Endothelial cell of hepatic sinusoid (primary cell): ENCODE measurements around the gene DNASE1L1.

Source experiments
- in situ Hi-C: cut with HindIII; loops from 2 replicates; pipeline ENCODE4 v1.10.0; 2017; ENCODE audit warnings: low sequenced_read_pairs

DNASE1L1 gene

GRCh38 chrX:154384284-154384892, 24.7 kb downstream of the DNASE1L1 start:
- in situ Hi-C loops, result no loop called here

DNA sequence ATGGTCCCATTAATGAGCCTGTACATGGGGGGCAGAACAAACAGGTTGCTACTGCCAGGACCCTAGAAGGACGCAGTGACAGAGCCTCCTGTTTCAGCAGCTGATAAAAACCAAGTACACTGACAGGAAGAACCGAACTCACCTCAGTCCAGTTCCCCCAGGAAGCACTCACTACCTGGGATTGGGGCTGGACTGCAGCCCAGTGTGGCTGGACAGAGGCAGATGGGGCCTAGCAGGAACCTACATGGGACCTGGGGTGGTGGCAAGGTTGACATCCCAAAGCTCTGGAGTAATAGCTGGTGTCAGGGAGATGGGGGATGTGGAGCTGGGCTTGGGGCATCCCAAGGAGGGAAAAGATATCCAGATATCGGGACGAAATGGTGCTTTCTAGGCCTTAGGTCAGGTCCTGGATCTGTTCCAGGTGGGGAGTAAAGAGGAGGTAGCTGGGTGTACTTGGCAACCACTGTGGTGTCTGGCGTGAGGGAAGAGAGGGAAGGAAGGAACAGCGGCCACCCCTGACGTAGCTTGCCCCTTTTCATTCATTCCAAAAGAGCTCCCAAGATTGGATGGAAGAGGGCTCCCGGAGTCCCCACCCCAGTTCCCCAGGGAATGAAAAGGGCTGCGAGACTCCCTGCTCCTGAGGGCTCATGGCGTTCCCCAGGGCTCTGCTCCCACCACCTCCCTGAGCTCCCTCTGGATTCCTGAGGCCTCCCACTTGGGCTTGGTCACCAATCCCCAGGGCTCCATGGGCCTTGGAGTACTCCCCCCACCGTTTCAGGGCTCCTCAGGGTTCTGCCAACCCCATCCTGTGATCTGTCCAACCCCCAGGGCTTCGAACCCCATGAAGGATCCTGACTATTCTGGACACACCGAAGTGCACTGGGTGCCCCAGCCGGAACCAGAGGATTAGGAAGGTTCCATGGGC, 25.4 kb downstream of the DNASE1L1 start:
- in situ Hi-C loops, result no loop called here

GRCh38 chrX:154382483-154383069, 26.5 kb downstream of the DNASE1L1 start:
- in situ Hi-C loops, result no loop called here

DNA sequence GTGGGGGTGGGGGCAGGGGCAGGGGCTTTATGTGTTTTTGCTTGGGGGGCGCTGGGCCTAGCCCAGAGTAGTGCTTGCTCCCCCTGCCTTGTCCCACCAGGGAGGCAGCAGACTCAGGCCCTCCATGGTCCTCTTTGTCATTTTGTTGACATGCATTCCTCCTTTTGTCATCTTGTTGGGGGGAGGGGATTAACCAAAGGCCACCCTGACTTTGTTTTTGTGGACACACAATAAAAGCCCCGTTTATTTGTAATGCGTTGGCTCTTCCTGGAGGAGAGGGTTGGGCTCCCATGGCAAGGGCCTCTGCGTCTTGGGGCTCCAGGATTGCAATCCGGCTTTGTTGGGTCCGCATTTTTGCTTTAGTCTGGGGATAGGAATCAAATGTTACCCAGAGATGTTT, 27.8 kb downstream of the DNASE1L1 start:
- in situ Hi-C loops, result no loop called here

- in situ Hi-C loops, result no loop called here
Observed at GRCh38 chrX:154380787-154381186, 28.3 kb downstream of the DNASE1L1 start.

DNA sequence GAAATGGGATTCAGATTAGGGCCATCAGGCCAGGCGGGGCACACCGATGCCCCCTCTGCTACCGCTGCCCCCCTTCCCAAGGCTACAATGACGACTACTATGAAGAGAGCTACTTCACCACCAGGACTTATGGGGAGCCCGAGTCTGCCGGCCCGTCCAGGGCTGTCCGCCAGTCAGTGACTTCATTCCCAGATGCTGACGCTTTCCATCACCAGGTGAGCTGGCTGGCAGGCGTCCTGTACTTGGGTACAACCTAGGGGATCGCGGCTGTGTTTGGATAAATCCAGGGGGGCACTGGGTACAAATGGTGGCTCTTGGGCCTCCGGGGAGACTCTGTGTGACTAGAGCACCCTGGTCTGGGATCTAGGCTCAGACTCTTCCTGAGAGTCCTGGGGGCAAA, 28.9 kb downstream of the DNASE1L1 start:
- in situ Hi-C loops, result no loop called here

- in situ Hi-C loops, result no loop called here
Observed at GRCh38 chrX:154379569-154379951, 29.5 kb downstream of the DNASE1L1 start.

DNA sequence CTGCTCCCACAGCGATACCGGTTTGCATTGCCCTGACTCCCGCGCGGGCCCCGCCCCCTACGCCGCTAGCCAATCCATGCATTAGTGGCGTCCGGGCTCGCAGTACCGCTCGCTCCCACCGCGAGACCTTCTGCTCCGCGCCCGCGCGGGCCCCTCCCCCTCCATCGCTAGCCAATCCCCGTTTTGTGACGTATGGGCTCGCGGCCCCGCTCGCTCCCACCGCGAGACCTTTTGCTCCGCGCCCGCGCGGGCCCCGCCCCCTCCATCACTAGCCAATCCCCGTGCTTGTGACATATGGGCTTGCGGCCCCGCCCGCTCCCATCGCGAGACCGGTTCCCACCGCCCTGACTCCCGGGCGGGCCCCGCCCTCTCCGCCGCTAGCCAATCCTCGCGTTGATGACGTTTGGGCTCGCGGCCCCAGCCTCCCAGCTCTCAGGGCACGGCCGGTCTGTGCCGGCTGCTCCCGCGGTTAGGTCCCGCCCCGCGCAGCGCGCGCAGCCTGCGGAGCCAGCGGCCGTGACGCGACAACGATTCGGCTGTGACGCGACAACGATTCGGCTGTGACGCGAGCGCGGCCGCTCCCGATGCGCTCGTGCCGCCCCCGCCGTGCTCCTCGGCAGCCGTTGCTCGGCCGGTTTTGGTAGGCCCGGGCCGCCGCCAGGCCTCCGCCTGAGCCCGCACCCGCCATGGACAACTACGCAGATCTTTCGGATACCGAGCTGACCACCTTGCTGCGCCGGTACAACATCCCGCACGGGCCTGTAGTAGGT, 30.1 kb downstream of the DNASE1L1 start, which contains the start of gene EMD:
TSS of gene EMD (plus strand) at position 497 of the 770 bp plus-strand sequence. CDS start at position 687, 190 bp downstream.
- in situ Hi-C loops, result no loop called here

DNA sequence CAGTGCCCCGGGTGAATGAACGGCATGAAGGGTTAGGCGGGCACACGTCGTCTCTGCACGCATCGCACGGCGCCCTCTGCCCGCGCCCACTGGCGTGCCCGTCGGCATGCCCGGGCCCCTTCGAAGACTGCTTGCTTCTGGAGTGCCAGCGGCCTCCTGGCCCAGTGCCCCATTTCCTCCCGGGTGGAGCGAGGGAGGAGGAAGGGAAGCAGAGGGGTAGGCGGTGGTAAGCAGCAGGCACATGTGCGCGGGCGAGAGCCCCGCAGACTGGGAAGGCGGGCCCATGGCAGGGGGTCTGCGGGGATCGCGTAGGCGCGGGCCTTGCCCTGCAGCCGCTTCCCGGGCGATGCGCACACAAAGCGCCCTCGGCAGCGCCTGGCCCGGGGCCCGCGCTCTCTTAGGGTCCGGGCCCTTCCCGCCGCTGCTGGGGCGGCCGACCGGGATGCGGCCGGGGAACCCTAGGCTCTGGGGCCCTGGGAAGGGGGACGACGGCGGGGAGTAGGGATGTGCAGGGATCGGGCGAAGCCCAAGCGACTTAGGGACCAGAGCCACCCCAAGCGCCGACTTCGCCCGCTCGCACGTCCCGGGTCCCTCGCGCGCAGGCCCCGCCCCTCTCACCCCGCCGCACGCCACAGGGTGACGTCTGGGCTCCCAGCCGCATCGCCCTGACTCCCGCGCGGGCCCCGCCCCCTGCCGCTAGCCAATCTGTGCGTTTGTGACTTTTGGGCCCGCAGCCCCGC, 30.8 kb downstream of the DNASE1L1 start:
- in situ Hi-C loops, result no loop called here

DNA sequence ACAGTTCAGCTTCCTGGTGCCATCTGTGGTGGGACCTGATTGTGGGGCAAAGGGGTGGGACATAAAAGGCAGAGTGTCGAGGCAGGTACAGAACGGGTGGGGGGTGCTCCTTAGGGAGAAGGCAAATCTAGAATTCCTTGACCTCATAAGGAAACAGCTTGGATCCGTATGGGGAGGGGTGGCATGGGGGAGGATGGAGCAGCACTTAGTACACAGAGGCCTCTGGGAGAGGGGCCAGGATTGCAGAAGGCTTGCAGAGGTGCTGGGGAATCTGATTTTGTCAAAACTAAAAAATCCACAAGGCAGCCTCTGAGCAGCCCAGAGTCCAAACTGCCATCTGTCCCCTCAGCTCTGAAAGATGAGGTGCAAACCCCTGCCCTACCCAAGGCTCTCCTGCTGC, 32.3 kb downstream of the DNASE1L1 start:
- in situ Hi-C loops, result no loop called here

- in situ Hi-C loops, result no loop called here
Observed at GRCh38 chrX:154375156-154375504, 33.9 kb downstream of the DNASE1L1 start.

DNA sequence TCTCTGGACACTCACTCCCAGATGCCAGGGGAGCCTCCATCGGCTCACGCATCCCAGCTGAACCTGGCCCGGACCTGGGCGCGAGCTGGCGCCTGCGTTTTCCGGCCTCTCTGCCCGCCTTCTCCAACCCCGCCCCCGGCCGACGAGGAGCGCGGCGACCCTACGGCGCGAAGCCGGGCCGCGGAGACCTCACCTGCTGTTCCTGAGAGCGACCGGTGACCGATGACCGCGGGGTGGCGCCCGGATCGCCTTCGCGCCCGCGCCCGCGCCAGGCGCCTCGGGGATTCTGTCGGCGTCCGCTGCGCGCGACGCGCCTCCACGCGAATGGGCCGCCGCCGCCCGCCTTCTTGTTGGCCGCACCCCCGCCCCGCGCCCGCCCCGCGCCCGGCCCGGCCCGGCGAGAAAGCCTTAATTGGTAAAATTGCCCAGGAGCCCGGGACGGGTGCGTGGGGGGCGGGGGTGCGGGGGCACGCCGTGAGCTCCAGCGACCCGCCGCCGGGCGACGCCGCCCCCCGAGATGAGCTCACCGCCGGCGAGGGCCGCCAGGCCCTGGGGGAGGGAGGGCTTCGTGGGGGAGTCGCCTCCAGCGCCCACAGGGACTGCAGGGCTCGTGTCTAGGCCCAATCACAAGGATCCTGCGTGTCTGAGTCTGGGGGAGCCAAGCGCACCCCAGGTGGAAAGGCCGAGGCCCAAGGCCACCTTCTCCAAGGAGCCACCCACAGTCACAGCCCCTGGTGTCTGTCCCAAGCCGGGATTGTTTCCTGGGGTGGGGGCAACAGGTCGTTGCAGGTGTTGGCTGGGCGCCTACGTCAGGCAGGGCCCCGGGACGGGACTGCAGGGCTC, 34.5 kb downstream of the DNASE1L1 start, which contains the start of gene FLNA:
TSS of gene FLNA (minus strand) at position 322 of the 843 bp plus-strand sequence. CDS start 3,389 bp downstream, outside the sequence.
- in situ Hi-C loops, result no loop called here

GRCh38 chrX:154373340-154374306, 35.4 kb downstream of the DNASE1L1 start:
- in situ Hi-C loops, result no loop called here

GRCh38 chrX:154372612-154373022, 36.4 kb downstream of the DNASE1L1 start:
- in situ Hi-C loops, result no loop called here

- in situ Hi-C loops, result no loop called here
Observed at GRCh38 chrX:154371789-154372300, 37.2 kb downstream of the DNASE1L1 start.

DNA sequence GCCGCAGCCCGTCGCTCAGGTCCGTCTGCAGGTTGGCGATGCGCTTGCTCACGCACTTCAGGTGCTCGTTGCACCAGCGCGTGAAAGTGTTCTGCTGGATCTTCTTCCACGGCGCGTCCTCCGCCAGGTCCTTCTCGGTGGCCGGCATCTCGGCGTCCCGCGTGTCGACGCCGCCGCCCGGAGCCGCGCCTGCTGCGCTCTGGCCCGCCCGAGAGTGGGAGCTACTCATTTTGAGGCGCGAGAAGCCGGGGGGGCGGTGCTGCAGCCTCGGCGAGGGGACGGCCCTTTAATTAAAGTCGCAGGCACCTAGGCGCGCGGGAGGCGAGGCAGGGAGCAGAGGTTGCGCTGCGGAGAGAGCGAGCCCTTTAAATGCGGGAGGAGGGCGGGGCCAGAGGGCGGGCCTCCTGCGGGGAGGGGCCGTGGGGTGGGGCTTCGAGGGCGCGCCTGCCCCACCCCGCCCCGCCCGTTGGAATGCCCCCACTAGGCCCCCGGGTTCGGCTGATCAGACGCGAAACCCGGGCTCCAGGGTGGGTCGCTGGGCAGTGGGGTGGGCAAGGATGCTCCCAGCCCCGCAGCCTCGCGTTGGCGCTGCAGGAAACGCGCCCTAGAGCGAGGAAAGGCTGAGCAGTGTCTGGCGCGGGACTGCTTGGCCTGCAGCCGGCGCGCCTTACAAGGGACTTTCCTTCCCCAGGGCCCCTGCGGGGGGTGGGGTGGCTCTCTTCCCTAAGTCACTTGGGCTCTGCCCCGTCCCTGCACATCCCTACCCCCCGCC, 37.9 kb downstream of the DNASE1L1 start:
- in situ Hi-C loops, result no loop called here

GRCh38 chrX:154370300-154371016, 38.6 kb downstream of the DNASE1L1 start:
- in situ Hi-C loops, result no loop called here
